Measurements from ENCODE around the gene NTMT1.
"Not testable (repeated sequence)": the region's sequence is repeated elsewhere in the genome, so short reads cannot be mapped to it uniquely, and the experiment has no call there.

NTMT1 gene

DNA sequence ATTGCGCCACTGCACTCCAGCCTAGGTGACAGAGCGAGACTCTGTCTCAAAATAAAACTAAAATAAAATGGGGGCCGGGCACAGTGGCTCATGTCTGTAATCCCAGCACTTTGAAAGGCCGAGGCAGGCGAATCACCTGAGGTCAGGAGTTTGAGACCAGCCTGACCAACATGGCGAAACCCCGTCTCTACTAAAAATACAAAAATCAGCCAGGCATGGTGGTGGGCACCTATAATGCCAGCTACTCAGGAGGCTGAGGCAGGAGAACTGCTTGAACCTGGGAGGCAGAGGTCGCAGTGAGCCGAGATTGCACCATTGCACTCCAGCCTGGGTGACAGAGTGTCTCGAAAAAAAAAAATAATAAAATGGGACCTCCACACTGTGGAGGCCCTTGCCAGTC is 10.4 kb downstream of the NTMT1 start:
- H3K4me3 ChIP-seq (ENCODE audit: low read depth in 1 of 5, low read length in 5 of 5); H3K9me3 ChIP-seq (ENCODE audit: control insufficient read depth in 5 of 5, low read length in 5 of 5); H3K27me3 ChIP-seq (ENCODE audit: control insufficient read depth in 5 of 5, insufficient read depth in 4 of 5, low read length in 5 of 5); H3K9ac ChIP-seq (ENCODE audit: low read length in 5 of 5); H3K27ac ChIP-seq (ENCODE audit: low read depth, low read length): not testable (repeated sequence)
- Histone ChIP-seq H3K36me3 (ENCODE audit: control insufficient read depth in 5 of 5, insufficient read depth in 5 of 5, low read length in 5 of 5) (peaks cover 0 to 79% (median 63%) of the 10 kb centered on the region in 5 donors), H3K4me1 (ENCODE audit: control insufficient read depth in 5 of 5, insufficient read depth in 5 of 5, low read length in 5 of 5) (peaks cover 10 to 26% (median 18%) of the 10 kb centered on the region in 5 donors)

DNA sequence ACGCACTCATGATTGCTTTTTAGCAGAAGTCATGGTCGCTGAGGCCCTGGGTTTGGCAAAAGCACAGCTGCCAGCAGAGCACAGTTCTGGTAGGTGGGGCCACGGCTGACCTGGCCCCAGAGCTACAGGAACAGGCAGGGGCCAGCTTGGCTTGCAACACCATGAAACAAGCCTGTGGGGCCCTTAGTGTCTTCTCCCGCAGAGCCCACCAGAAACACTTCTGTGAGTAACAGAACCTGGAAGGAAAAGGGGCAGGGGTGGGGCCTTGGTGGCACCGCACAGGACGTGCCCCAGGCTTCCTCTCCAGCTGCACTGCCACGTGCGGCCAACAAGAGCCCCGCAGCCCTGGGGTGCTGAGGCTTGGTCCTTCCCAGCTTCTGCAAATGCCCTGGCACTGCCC is 11.1 kb downstream of the NTMT1 start:
- Histone ChIP-seq H3K9me3 (ENCODE audit: control insufficient read depth in 5 of 5, low read length in 5 of 5) (no peaks in the 10 kb centered on the region), H3K27ac (ENCODE audit: low read depth, low read length) (no peak overlapping the region), H3K4me3 (ENCODE audit: low read depth in 1 of 5, low read length in 5 of 5) (no peak overlapping the region), H3K27me3 (ENCODE audit: control insufficient read depth in 5 of 5, insufficient read depth in 4 of 5, low read length in 5 of 5) (no peaks in the 10 kb centered on the region), H3K36me3 (ENCODE audit: control insufficient read depth in 5 of 5, insufficient read depth in 5 of 5, low read length in 5 of 5) (peaks cover 0 to 73% (median 63%) of the 10 kb centered on the region in 5 donors), H3K4me1 (ENCODE audit: control insufficient read depth in 5 of 5, insufficient read depth in 5 of 5, low read length in 5 of 5) (peaks cover 10 to 23% (median 23%) of the 10 kb centered on the region in 5 donors), H3K9ac (ENCODE audit: low read length in 5 of 5) (no peak overlapping the region)

DNA sequence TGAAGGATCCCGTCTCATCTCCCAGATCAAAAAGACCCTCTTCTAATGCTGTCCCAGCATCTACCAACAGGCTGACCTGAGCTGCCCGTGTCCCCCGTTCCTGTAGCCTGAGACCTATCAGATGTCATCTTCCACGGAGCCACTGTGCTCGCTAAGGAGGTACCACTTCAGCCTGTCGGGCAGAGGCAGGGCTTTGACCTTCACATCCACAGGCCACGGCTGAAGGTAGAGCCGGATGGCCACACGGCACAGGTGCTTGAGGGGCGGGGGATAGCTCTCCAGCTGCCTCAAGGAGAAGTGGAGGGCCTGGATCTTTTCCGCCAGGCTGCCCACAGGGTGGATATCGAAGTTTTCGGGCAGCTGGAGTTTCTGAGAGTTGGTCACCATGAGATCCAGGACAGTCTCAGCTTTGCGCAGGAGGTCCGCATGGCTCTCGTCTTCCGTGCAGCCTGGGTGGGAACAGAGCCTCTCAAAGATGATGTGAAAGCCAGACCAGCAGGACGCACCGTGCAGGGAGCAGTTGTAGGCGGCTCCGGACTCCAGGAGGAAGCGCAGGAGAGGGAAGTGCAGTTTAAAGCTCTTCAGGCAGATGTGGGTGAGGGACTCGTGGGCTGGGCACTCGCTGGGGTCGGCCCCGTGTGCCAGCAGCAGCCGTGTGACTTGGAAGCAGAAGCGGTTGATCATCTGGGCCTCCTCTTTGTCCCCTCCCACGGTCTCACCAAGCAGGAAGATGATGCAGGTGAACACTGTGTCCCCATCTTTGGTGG is 11.9 kb downstream of the NTMT1 start:
- Histone ChIP-seq H3K9me3 (ENCODE audit: control insufficient read depth in 5 of 5, low read length in 5 of 5) (no peaks in the 10 kb centered on the region), H3K4me3 (ENCODE audit: low read depth in 1 of 5, low read length in 5 of 5) (no peak overlapping the region), H3K27me3 (ENCODE audit: control insufficient read depth in 5 of 5, insufficient read depth in 4 of 5, low read length in 5 of 5) (no peaks in the 10 kb centered on the region), H3K27ac (ENCODE audit: low read depth, low read length) (no peak overlapping the region), H3K36me3 (ENCODE audit: control insufficient read depth in 5 of 5, insufficient read depth in 5 of 5, low read length in 5 of 5) (peaks cover 0 to 66% (median 59%) of the 10 kb centered on the region in 5 donors), H3K4me1 (ENCODE audit: control insufficient read depth in 5 of 5, insufficient read depth in 5 of 5, low read length in 5 of 5) (peaks cover 10 to 28% (median 26%) of the 10 kb centered on the region in 5 donors), H3K9ac (ENCODE audit: low read length in 5 of 5) (no peak overlapping the region)

DNA sequence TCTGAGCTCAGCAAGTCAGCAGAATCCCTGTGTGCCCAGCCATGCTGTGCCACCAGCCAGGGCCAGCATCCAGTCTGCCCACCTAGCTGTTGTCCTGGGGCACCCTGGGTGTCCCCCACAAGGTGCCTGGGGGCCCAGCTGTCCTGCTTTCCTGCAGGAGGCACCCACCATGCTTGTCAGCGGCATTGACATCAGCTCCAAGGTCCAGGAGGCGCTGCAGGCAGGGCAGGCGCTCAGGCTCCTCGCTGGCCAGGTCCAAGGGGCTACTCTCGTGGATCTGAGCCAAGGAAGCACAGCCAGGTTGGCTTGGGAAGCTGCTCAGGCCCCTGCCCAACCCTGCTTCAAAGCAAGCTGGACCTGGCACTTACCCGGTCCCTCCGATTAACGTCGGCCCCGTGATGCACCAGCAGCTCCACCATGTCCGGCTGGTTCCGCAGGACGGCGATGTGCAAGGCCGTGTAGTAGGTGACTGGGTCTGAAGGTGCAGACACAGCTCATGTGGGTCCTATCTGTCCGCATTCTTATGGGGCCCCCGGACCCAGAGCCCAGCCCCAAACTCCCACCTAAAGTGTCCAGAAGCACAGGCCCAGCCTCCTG is 13.2 kb downstream of the NTMT1 start:
- Histone ChIP-seq H3K36me3 (ENCODE audit: control insufficient read depth in 5 of 5, insufficient read depth in 5 of 5, low read length in 5 of 5) (peaks cover 0 to 53% (median 47%) of the 10 kb centered on the region in 5 donors), H3K4me3 (ENCODE audit: low read depth in 1 of 5, low read length in 5 of 5) (no peak overlapping the region), H3K27ac (ENCODE audit: low read depth, low read length) (no peak overlapping the region), H3K27me3 (ENCODE audit: control insufficient read depth in 5 of 5, insufficient read depth in 4 of 5, low read length in 5 of 5) (no peaks in the 10 kb centered on the region), H3K9ac (ENCODE audit: low read length in 5 of 5) (peak overlapping the region in 1 of 5 donors; percentile 94), H3K4me1 (ENCODE audit: control insufficient read depth in 5 of 5, insufficient read depth in 5 of 5, low read length in 5 of 5) (peaks cover 10 to 28% (median 26%) of the 10 kb centered on the region in 5 donors), H3K9me3 (ENCODE audit: control insufficient read depth in 5 of 5, low read length in 5 of 5) (no peaks in the 10 kb centered on the region)

DNA sequence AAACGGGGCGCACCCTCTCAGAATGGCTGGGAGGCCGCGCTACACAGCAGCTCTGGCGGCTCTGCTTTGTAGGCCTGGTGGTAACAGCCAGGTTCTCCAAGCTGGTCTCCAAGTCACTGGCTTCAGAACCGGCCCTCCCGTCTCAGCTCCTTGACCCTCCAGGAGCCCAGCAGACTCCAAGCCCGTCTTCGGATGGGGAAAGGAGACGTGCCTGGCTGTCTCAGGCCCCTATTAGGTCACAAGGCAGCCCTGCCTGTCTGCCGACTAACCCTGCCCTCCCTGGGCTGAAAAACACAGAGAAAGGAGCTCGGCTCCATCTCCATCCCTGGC is 13.8 kb downstream of the NTMT1 start:
- H3K9me3 ChIP-seq (ENCODE audit: control insufficient read depth in 5 of 5, low read length in 5 of 5), result no peaks in the 10 kb centered on the region
- peaks cover 10 to 28% (median 26%) of the 10 kb centered on the region in 5 donors for H3K4me1 ChIP-seq (ENCODE audit: control insufficient read depth in 5 of 5, insufficient read depth in 5 of 5, low read length in 5 of 5)
- H3K4me3 ChIP-seq (ENCODE audit: low read depth in 1 of 5, low read length in 5 of 5), result no peak overlapping the region
- H3K27ac ChIP-seq (ENCODE audit: low read depth, low read length), result no peak overlapping the region
- peak overlapping the region in 3 of 5 donors; percentile 26 to 94 (median 58) for H3K9ac ChIP-seq (ENCODE audit: low read length in 5 of 5)
- H3K27me3 ChIP-seq (ENCODE audit: control insufficient read depth in 5 of 5, insufficient read depth in 4 of 5, low read length in 5 of 5), result no peaks in the 10 kb centered on the region
- peaks cover 0 to 49% (median 42%) of the 10 kb centered on the region in 5 donors for H3K36me3 ChIP-seq (ENCODE audit: control insufficient read depth in 5 of 5, insufficient read depth in 5 of 5, low read length in 5 of 5)

DNA sequence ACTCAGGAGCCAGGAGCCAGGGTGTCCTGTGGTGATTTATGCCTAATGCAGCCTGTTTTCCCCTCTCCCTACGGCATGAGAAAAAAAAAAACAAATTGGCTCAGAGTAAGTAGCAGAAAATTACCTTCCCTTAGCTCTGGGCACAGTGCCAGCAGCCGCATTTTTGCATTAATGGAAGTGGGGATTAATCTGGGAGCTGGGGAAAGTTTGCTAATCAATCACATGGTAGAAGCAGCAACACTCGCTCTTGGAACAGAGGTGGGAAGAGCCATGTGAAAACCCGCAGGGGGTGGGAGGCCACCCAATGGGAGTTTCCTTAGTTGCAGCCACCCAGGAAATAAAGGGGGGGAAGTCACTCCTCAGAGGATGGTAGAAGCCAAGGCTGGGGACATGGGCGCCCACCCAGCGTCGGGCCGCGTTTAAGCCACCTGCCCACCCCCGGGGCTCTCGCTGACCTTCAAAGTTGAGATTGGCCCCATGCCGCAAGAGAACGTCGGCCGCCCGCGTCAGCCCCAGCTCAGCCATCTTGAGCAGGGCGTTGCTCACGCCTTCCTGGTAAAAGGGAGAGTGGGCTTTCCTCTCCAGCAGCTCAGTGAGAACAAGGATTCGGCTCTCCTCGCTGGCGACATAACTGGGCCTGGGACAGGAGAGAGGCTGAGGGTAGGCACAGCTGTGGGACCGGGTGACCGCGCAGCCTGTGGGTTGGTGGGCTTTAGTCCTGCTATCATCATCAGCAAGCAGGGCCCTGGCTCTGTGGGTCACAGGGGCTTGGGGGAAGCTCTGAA is 14.3 kb downstream of the NTMT1 start:
- Histone ChIP-seq H3K9ac (ENCODE audit: low read length in 5 of 5) (peak overlapping the region in 4 of 5 donors; percentile 26 to 94 (median 76)), H3K36me3 (ENCODE audit: control insufficient read depth in 5 of 5, insufficient read depth in 5 of 5, low read length in 5 of 5) (peaks cover 0 to 43% (median 36%) of the 10 kb centered on the region in 5 donors), H3K27ac (ENCODE audit: low read depth, low read length) (no peak overlapping the region), H3K4me1 (ENCODE audit: control insufficient read depth in 5 of 5, insufficient read depth in 5 of 5, low read length in 5 of 5) (peaks cover 10 to 28% (median 26%) of the 10 kb centered on the region in 5 donors), H3K9me3 (ENCODE audit: control insufficient read depth in 5 of 5, low read length in 5 of 5) (no peaks in the 10 kb centered on the region), H3K27me3 (ENCODE audit: control insufficient read depth in 5 of 5, insufficient read depth in 4 of 5, low read length in 5 of 5) (no peaks in the 10 kb centered on the region), H3K4me3 (ENCODE audit: low read depth in 1 of 5, low read length in 5 of 5) (peak overlapping the region in 4 of 5 donors; percentile 93 to 98 (median 96))

DNA sequence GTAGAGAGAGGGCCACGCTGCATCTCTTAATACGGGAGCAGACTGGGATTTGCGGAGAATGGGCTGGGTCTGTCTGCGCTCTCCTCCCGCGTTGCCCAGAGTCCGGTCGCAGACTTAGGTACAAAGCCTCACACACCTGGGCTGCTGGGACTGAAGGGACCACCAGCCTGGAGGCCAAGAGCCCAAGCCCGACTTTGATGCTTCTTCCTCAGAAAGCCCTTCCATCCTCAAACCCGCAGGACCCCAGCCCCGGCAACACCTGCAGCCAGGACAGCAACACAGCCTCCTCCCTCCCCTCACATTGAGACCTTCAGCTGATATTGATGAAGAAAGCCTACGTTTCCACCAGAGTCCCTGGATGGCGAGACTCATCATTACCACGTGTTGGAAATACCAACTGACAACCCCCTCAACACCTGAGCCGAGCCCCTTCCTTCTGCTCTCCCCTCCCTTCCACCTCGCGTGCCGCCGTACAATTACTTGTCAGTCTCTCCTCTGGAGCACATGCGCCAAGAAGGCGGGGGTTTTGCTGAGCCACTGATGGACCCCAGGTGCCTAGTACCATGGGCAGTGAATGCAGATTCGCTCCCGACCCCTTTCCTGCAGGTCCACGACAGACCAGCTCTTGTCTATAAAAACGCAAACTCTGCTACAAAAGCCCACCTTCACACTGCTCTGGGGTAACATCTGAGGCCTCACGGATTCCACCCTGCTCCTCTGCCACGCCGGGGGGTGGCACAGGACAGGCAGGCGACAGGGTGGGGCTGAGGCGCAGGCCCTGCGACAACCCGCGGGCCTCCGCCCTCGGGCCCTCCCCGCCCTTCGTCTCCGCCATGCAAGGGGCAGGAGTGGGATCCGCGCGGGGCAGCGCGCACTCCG is 15.1 kb downstream of the NTMT1 start:
- Histone ChIP-seq H3K36me3 (ENCODE audit: control insufficient read depth in 5 of 5, insufficient read depth in 5 of 5, low read length in 5 of 5) (peaks cover 0 to 36% (median 30%) of the 10 kb centered on the region in 5 donors), H3K9ac (ENCODE audit: low read length in 5 of 5) (peak overlapping the region; percentile 82 to 94 (median 90)), H3K9me3 (ENCODE audit: control insufficient read depth in 5 of 5, low read length in 5 of 5) (no peaks in the 10 kb centered on the region), H3K27me3 (ENCODE audit: control insufficient read depth in 5 of 5, insufficient read depth in 4 of 5, low read length in 5 of 5) (no peaks in the 10 kb centered on the region), H3K27ac (ENCODE audit: low read depth, low read length) (peak overlapping the region; percentile 77), H3K4me1 (ENCODE audit: control insufficient read depth in 5 of 5, insufficient read depth in 5 of 5, low read length in 5 of 5) (peaks cover 10 to 28% (median 26%) of the 10 kb centered on the region in 5 donors), H3K4me3 (ENCODE audit: low read depth in 1 of 5, low read length in 5 of 5) (peak overlapping the region; percentile 84 to 98 (median 94))

DNA sequence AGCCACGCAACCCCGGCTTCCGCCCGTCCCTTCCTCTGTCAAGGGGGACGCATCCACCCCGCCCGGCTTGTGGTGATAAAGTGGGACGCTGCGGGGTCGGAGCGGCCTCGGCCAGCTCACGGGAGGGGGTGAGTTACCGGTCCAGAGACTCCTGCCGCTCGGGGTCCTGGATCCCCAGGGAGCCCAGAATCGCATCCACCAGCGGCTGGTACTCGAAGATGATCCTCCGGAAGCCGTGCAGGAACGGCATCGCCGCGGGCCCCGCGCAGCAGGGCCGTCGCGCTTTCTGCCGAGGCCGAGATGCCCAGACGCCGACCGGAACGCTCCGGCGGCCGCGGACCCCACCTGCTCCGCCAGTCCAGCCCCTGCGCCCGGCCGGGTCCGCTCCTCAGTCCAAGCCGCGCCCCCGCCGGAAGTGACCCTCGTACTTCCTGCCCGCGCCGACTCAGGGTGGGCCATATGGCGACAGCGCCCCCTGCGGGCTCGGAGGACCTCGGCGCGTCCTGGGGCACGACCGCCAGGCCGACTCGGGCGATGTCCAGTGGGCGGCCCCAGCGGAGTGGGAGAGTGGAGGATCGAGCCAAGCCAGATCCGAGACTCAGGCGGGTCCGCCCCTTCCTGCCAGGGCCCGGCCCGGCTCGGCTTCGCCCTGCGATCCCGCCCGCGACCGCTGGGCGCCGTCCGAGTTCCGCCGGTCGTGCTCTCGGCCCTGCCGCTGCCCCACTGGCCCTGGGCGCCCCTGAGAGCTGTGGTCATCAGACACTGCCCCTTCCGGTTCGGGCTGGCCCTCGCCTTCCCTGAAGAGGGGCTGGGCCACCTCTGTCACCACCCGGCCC is 16.0 kb downstream of the NTMT1 start, which contains the start of gene ASB6:
Gene ASB6, minus strand, starts transcription at position 402 of the 836 bp plus-strand sequence. Its CDS starts 152 bp downstream, at position 250.
- Histone ChIP-seq H3K9ac (ENCODE audit: low read length in 5 of 5) (peak within 1 kb of the TSS; percentile 82 to 94 (median 90)), H3K4me3 (ENCODE audit: low read depth in 1 of 5, low read length in 5 of 5) (peak within 1 kb of the TSS; percentile 84 to 98 (median 94)), H3K4me1 (ENCODE audit: control insufficient read depth in 5 of 5, insufficient read depth in 5 of 5, low read length in 5 of 5) (peaks cover 10 to 27% (median 26%) of the 10 kb centered on the region in 5 donors), H3K36me3 (ENCODE audit: control insufficient read depth in 5 of 5, insufficient read depth in 5 of 5, low read length in 5 of 5) (peaks cover 0 to 28% (median 25%) of the 10 kb centered on the region in 5 donors), H3K27me3 (ENCODE audit: control insufficient read depth in 5 of 5, insufficient read depth in 4 of 5, low read length in 5 of 5) (no peaks in the 10 kb centered on the region), H3K27ac (ENCODE audit: low read depth, low read length) (peak within 1 kb of the TSS; percentile 77), H3K9me3 (ENCODE audit: control insufficient read depth in 5 of 5, low read length in 5 of 5) (no peaks in the 10 kb centered on the region)

Data from subcutaneous abdominal adipose tissue (tissue), 5 donors.